SK-N-SH (cell line): Measurements from ENCODE around the gene FUCA1.

ENCODE experiments used
- RAD21 ChIP-seq: IDR thresholded peaks from 2 replicates; pipeline ENCODE4 v1.6.1; 2012; ENCODE audit warnings: mild to moderate bottlenecking, low read length
- RFX5 ChIP-seq: IDR thresholded peaks from 2 replicates; pipeline ENCODE4 v1.6.1; 2012; ENCODE audit warnings: mild to moderate bottlenecking, improper control_type of control experiment, low read length
- SMC3 ChIP-seq: IDR thresholded peaks from 2 replicates; pipeline ENCODE4 v1.6.1; 2012; ENCODE audit warnings: low read depth, low read length, improper control_type of control experiment

GRCh38 chr1:23805025-23805424 lies 63.1 kb downstream of the FUCA1 start:
- TF ChIP-seq RAD21 = no peak
- TF ChIP-seq SMC3 = no peak
- no peak for TF ChIP-seq RFX5
